GM18517 (cell line): ENCODE data around the gene ALX3.
"Not testable (repeated sequence)": the region's sequence is repeated elsewhere in the genome, so short reads cannot be mapped to it uniquely, and the experiment has no call there.

Experiments used
- ATAC-seq: cut with Tn5 transposase; IDR thresholded peaks from one replicate; pipeline ENCODE4 v1.9.1; 2021; ENCODE audit warnings: mild to moderate bottlenecking, moderate library complexity; ENCODE audit not compliant: unreplicated experiment

ALX3 gene

DNA sequence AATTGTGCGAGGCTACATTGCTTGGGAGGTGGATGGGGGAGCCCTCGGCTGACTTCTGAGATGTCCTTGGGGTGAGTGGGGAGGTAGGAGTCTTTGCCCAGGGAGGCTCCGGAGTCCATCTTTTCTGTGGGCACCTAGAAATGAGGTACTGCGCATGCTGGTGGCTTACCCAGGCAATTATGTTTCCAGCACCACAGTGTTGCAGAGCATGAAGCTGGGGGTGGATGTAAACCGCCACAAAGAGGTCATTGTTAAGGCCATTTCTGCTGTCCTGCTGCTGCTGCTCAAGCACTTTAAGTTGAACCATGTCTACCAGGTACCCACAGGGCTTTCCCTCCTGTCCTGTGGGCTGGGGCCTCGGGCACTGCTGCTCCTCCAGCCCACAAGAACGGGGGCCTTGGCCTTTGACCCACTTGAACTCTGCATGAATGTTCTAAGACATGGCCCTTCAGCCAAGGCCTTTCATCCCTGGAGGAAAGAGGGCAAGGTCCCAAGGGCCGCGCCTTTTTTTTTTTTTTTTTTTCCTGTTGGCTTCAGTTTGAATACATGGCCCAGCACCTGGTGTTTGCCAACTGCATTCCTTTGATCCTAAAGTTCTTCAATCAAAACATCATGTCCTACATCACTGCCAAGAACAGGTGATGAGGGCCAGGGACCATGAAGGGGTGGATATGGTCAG is 21.4 kb downstream of the ALX3 start:
- ATAC-seq: no peak

DNA sequence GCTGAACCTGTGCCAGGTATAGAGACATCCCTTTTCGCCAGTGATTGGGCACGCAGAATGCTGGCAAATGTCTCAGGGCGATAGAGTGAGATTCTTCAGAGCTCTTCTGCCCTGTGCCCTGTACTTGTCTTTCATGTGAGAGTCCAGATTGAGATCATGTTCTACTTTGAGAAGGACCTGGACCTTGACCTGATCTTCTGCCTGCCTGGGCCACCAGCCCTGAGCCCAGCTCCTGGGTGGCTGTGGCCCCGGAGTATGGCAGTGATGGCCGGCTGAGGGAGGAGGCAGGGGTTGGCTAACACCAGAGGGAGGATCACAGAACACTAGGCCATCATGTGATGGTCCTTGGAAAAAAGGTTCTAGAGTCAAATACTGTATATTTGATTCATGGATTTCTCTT is 22.2 kb downstream of the ALX3 start:
- ATAC-seq: no peak

DNA sequence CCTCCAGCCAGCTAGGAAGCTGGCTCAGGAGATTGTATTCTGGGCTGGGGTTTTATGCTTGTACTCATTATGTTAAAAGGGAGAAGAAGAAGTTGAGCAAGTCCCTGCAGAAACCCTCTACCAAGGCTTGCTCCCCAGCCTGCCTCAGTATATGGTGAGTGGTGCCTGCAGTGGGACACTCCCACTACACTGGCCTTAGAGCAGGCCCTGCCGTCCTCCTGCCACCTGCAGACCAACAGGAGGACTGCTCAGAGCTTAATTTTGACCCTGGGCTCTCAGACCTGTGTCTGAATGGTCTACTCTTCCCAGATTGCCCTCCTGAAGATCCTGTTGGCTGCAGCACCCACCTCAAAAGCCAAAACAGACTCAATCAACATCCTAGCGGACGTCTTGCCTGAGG is 23.0 kb downstream of the ALX3 start:
- ATAC-seq: no peak

DNA sequence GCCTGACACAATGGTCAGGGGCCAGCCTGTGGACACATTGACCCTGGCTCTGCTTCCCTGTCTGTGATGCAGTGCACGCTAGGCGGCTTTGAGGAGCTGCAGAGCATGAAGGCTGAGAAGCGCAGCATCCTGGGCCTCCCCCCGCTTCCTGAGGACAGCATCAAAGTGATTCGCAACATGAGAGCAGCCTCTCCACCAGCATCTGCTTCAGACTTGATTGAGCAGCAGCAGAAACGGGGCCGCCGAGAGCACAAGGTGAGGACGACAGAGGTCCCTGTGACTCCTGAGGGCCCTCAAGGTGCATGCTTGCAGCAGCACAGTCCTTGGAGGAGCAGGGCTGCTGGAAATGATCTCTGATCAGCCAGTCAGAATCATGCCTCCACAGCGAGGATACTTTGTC is 27.5 kb downstream of the ALX3 start:
- ATAC-seq: no peak

- ATAC-seq: no peak
Observed at GRCh38 chr1:110040548-110040947, 29.9 kb downstream of the ALX3 start.

GRCh38 chr1:110039641-110040040 is 30.8 kb downstream of the ALX3 start:
- no peak for ATAC-seq

GRCh38 chr1:110038271-110038670 is 32.2 kb downstream of the ALX3 start:
- ATAC-seq: no peak

GRCh38 chr1:110035236-110035752 is 35.2 kb downstream of the ALX3 start:
- ATAC-seq: peak; percentile 10

DNA sequence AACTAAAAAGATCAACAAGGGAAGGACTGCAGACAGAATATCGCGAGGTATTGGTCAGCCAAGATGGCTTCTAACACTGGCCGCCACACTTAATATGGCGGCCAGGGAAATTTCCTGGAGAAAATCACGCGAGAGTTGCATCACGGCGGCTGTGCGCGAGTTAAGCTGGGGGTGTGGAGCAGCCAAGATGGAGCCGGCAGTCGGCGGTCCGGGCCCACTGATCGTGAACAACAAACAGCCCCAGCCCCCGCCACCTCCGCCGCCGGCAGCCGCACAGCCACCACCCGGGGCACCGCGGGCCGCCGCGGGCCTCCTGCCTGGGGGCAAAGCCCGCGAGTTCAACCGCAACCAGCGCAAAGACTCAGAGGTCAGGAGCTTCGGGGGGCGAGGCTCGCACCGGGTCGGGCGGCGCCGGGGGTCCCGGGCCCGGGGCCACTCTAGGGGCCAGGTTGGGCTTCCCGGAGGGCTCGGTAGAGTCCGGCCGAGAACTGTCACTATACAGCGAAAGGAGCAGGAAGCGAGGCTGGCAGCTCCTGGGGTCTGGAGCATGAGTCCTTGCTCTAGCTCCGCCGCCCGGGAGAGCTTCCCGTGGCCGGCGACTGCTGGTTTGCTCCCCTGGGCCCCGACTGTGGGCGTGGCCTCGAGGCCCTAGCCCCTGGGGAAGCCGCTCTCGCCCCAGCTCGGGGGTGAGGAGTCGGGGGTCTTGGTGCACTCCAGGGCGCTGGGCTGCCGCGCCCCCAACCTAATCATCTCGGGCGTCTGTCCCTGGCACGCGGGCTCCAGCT is 35.8 kb downstream of the ALX3 start, which contains the start of gene STRIP1:
Gene STRIP1 (plus strand): TSS at position 174 of the 785 bp plus-strand sequence. CDS start 14 bp downstream, at position 188.
- ATAC-seq: peak; percentile 89

DNA sequence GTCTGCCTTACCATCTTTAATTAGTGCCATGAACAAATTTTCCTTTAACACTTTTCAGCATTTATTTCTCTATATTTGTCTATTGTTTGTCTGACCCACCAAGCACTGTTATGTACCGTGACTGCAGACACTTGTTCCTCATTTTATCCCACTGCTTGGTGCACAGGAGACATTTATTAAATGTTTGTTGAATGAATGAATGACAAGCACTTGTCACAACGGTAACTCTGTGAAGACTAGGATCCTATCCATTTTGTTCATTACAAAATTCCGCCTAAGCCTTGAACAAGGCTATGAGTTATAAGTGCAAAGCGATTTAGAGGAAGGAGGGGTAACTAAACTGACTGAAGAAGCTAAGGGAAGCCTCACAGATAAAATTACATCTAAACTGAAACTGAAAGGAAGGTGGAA is 36.4 kb downstream of the ALX3 start:
- no peak for ATAC-seq

DNA sequence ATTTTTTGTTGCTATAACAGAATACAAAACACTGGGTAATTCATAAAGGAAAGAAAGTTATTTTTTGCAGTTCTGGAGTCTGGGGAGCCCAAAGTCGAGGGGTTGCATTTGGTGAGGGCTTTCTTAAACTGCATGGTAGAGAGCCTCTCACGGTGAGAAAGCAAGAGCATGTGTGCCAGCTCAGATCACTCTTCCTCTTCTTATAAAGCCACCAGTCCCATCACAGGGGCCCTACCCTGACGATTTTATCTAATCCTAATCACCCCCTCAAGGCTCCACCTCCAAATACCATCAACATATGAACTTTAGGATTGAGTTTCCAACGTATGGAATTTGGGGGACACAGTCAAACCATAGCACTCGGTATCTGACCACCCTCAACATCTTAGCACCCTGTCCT is 37.1 kb downstream of the ALX3 start:
- no peak for ATAC-seq

DNA sequence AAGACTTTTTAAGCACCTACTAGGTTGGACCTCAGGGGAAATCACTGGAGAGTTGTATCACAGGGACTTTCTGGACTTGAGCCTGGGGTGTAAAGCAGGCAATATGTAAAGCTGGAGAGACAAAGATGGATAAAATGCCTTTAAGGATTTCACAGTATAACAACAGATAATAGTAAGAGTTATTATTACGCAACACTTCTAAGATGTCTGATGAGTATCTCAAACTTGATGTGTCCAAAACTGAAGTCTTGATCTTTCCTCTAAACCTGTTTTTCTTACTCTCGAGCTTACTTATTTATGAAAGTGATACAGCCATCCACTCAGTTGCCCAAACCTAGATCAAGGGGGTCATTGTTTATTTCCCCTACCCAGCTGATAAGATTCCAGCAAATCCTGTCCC is 38.1 kb downstream of the ALX3 start:
- no peak for ATAC-seq

GRCh38 chr1:110030687-110031086 is 39.8 kb downstream of the ALX3 start:
- not testable (repeated sequence) for ATAC-seq

DNA sequence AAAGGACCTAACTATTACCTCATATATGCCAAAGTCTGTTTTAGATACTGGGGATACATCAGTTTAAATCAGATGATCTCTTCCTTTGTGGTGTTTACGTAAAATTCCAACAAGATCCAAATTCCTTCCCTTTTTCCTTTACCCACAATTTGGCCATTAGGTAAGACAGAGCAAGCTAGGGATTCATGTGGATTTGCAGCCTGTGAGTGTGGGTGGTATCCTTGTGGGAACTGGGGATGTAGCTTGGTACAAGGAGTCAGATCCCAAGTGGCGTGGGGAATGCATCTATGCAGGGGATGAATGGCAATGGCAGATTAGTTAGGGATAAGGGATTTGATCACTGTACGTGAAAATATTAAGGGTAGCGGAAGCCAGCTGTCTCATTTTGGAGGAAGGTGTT is 45.9 kb downstream of the ALX3 start:
- ATAC-seq: no peak

DNA sequence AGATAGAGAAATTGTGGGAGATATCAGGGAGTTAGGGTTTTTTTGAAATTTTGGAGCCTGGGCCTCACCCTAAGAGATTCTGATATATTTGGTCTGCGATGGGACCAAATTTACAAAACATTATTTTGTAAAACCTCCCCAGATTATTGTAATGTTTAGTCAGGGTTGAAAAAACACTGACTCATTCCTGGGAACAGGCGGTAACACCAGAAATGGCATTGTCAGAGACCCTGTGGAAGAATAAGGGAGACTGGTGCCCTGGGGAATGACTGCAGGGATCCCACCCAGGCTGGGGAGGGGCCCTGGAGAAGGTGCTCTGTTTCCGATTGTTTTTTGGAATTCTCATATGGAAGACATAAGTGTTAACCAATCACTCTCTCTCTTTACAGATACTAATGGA is 49.2 kb downstream of the ALX3 start:
- no peak for ATAC-seq

- ATAC-seq: no peak
Observed at GRCh38 chr1:110019770-110020169, 50.7 kb downstream of the ALX3 start.

- ATAC-seq: no peak
Observed at GRCh38 chr1:110018396-110018795, 52.1 kb downstream of the ALX3 start.

GRCh38 chr1:110017792-110018191 is 52.7 kb downstream of the ALX3 start:
- ATAC-seq: no peak

DNA sequence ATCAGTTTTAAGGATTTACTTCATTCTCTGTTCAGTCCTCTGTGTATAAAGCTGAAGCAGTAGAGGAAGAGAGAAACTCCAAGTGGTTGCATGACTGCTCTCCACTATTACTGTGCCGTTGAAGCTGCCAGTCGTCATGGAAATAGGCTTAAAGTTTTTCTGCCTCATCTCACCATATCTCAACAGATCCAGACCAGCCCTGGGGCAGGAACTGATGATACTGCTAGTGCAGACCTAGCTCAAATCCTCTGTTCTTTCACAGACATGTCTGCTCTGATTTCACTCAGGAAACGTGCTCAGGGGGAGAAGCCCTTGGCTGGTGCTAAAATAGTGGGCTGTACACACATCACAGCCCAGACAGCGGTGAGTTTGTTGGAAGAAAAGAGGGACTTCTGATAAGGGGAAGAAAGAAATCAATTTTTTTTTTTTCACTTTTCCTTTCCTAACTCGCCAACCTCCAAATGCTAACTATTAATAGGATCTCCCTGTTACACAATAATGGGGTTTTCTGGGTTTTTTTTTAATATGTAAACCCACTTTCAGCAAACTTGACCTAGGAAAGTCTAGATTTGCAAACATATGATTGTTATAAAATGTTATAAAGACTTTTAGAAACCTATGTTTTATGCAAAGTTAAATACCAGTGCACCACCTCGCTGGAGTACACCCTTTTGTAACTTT is 58.2 kb downstream of the ALX3 start:
- peak; percentile 68 for ATAC-seq

GRCh38 chr1:110011527-110012041 is 58.9 kb downstream of the ALX3 start:
- peak; percentile 99 for ATAC-seq
